Osteoblast (primary cell): ENCODE results near the gene TBC1D23. TPM values are rescaled to one million over a fixed set of nuclear protein-coding genes. Genes with fewer than 3 reads are reported as not detected.
"Not testable (repeated sequence)": the region's sequence is repeated elsewhere in the genome, so short reads cannot be mapped to it uniquely, and the experiment has no call there.

Experiments used
- DNase-seq: peaks from one replicate; pipeline ENCODE4 v3.0.0; 2011; ENCODE audit warnings: low spot score, mixed read lengths; ENCODE audit not compliant: insufficient read length; ENCODE audit errors: missing footprints
- H2AFZ ChIP-seq: 2 replicates; pipeline ENCODE4 v1.6.0; 2011; ENCODE audit warnings: mild to moderate bottlenecking, low read length
- H3K27ac ChIP-seq: 2 replicates; pipeline ENCODE4 v1.5.1; 2011; ENCODE audit warnings: mild to moderate bottlenecking, low read depth, low read length, moderate library complexity
- H3K27me3 ChIP-seq: 2 replicates; pipeline ENCODE4 v1.6.0; 2012; ENCODE audit warnings: mild to moderate bottlenecking, control low read depth, inconsistent platforms, low read length, moderate library complexity; ENCODE audit not compliant: insufficient read depth
- H3K36me3 ChIP-seq: 2 replicates; pipeline ENCODE4 v1.5.1; 2011; ENCODE audit warnings: mild to moderate bottlenecking, low read length, control low read depth, moderate library complexity; ENCODE audit not compliant: insufficient read depth
- H3K4me1 ChIP-seq: 2 replicates; pipeline ENCODE4 v1.5.1; 2011; ENCODE audit warnings: mild to moderate bottlenecking, low read length, control low read depth, moderate library complexity; ENCODE audit not compliant: insufficient read depth
- H3K4me2 ChIP-seq: 2 replicates; pipeline ENCODE4 v1.6.0; 2011; ENCODE audit warnings: mild to moderate bottlenecking, low read length; ENCODE audit not compliant: insufficient read depth
- H3K4me3 ChIP-seq: fragments of 200-600 bp; sonication (generic); 3 replicates; pipeline ENCODE4 v1.5.1; 2012; ENCODE audit warnings: mild to moderate bottlenecking, low read length, inconsistent platforms; ENCODE audit not compliant: insufficient read depth
- H3K79me2 ChIP-seq: 2 replicates; pipeline ENCODE4 v1.6.0; 2012; ENCODE audit warnings: mild to moderate bottlenecking, low read length, control low read depth, inconsistent platforms; ENCODE audit not compliant: insufficient read depth
- H3K9me3 ChIP-seq: 2 replicates; pipeline ENCODE4 v1.5.1; 2011; ENCODE audit warnings: low read depth, low read length, control low read depth
- H4K20me1 ChIP-seq: 2 replicates; pipeline ENCODE4 v1.6.0; 2012; ENCODE audit warnings: mild to moderate bottlenecking, low read length, control low read depth; ENCODE audit not compliant: insufficient read depth
- CTCF ChIP-seq: IDR thresholded peaks from 2 replicates; pipeline ENCODE4 v1.5.1; 2011; ENCODE audit warnings: mild to moderate bottlenecking, low read depth, low read length, moderate library complexity; ENCODE audit errors: extremely low read depth
- total RNA-seq: library from RNA; depleted of rRNA; stranded (reverse); fragments of >200 nt; gene quantifications from 2 replicates; pipeline ENCODE4 v1.2.3, GENCODE V29; 2012

TBC1D23 gene
- total RNA-seq, 1 donor: 64.4 TPM

DNA sequence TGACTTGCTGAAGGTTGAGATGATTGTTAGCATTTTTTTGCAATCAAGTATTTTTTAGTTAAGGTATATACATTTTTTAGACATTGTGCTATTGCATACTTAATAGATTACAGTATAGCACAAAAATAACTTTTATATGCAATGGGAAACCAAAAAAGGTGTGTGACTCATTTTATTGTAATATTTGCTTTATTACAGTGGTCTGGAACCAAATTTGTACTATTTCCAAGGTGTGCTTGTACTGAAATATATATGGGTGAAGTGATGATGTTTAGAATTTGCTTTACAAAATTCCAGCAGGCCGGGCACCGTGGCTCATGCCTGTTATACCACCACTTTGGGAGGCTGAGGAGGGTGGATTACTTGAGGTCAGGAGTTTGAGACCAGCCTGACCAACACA, 29.1 kb upstream of the TBC1D23 start:
- H3K79me2 ChIP-seq: no peaks in the 10 kb centered on the region
- no peak overlapping the region for H3K4me3 ChIP-seq
- H3K4me1 ChIP-seq: peaks cover 15% of the 10 kb centered on the region
- TF ChIP-seq CTCF: no peak
- no peaks in the 10 kb centered on the region for H3K36me3 ChIP-seq
- no peaks in the 10 kb centered on the region for H3K9me3 ChIP-seq
- no peaks in the 10 kb centered on the region for H3K27me3 ChIP-seq
- H4K20me1 ChIP-seq: no peaks in the 10 kb centered on the region
- no peak overlapping the region for H3K27ac ChIP-seq
- no peak overlapping the region for H3K4me2 ChIP-seq
- no peak for DNase-seq
- no peak overlapping the region for H2AFZ ChIP-seq

DNA sequence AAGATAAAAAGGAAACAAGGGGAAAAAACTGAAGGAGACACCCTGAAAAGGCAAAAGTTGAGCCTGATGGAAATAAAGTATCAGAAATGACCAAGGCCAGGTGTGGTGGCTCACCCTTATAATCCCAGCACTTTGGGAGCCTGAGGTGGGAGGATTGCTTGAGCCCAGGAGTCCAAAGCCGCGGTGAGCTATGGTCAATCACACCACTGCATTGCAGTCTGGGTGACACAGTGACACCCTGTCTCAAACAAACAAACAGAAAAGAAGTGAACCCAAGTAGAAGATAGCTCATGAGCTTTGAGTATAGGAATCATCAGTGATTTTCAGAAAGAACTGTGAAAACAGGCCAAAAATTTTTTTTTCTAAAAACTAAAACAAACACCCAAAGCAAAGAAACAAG, 26.4 kb upstream of the TBC1D23 start:
- DNase-seq: no peak
- peaks cover 3% of the 10 kb centered on the region for H3K9me3 ChIP-seq

GRCh38 chr3:100238599-100238998, 22.2 kb upstream of the TBC1D23 start:
- Histone ChIP-seq H4K20me1 (no peaks in the 10 kb centered on the region), H3K27ac (no peak overlapping the region), H3K4me2 (no peak overlapping the region), H3K9me3 (peaks cover 3% of the 10 kb centered on the region), H3K36me3 (no peaks in the 10 kb centered on the region), H3K4me3 (no peak overlapping the region), H3K79me2 (no peaks in the 10 kb centered on the region), H3K4me1 (no peaks in the 10 kb centered on the region), H3K27me3 (no peaks in the 10 kb centered on the region), H2AFZ (no peak overlapping the region)
- TF ChIP-seq CTCF: no peak
- no peak for DNase-seq

More for the DNA sequence above, 26.4 kb upstream of the TBC1D23 start:
- Histone ChIP-seq H3K36me3 (no peaks in the 10 kb centered on the region), H3K79me2 (no peaks in the 10 kb centered on the region), H3K4me3 (no peak overlapping the region), H4K20me1 (no peaks in the 10 kb centered on the region), H3K27me3 (no peaks in the 10 kb centered on the region), H3K4me2 (no peak overlapping the region), H3K27ac (no peak overlapping the region), H2AFZ (no peak overlapping the region), H3K4me1 (peaks cover 9% of the 10 kb centered on the region)
- TF ChIP-seq CTCF: no peak

DNA sequence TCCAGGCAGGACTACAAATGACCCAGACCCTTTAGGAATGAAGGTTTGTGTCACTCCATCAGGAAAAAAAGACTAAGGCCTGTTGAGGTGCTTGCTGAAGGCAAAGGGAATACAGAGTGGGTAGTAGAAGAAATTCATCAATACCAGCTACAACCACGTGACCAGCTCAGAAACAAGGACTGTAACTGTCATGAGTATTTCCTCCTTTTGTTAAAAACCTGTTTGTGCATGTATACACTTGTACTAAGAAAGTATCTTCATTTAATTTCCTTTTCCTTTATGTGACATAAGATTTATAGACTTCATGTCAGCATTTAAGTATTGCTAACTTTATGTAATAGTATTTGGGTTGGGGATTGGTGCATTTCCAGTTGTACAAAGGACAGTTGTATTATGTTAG, 18.3 kb upstream of the TBC1D23 start:
- not testable (repeated sequence) for H3K36me3 ChIP-seq, H3K9me3 ChIP-seq, H3K4me3 ChIP-seq, H4K20me1 ChIP-seq, H3K27me3 ChIP-seq, H2AFZ ChIP-seq, H3K79me2 ChIP-seq, H3K27ac ChIP-seq, H3K4me2 ChIP-seq, DNase-seq
- H3K4me1 ChIP-seq: peaks cover 20% of the 10 kb centered on the region
